Measurements from ENCODE around the gene CCL18.

- no peak for TF ChIP-seq POLR2A (IDR thresholded peaks at IDR 0.05)
- TF ChIP-seq, protein P1, sequence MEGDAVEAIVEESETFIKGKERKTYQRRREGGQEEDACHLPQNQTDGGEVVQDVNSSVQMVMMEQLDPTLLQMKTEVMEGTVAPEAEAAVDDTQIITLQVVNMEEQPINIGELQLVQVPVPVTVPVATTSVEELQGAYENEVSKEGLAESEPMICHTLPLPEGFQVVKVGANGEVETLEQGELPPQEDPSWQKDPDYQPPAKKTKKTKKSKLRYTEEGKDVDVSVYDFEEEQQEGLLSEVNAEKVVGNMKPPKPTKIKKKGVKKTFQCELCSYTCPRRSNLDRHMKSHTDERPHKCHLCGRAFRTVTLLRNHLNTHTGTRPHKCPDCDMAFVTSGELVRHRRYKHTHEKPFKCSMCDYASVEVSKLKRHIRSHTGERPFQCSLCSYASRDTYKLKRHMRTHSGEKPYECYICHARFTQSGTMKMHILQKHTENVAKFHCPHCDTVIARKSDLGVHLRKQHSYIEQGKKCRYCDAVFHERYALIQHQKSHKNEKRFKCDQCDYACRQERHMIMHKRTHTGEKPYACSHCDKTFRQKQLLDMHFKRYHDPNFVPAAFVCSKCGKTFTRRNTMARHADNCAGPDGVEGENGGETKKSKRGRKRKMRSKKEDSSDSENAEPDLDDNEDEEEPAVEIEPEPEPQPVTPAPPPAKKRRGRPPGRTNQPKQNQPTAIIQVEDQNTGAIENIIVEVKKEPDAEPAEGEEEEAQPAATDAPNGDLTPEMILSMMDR (IDR thresholded peaks at IDR 0.05): no peak
Observed at GRCh38 chr17:36095992-36096391, 31.9 kb downstream of the CCL18 start.
